Liver (tissue), 9 donors: ENCODE results near the gene SRXN1. TPM values are rescaled to one million over a fixed set of nuclear protein-coding genes. Genes with fewer than 3 reads are reported as not detected.

ENCODE experiments used
- DNase-seq: peaks from one replicate; pipeline ENCODE4 v3.0.0-alpha.2; 2017; ENCODE audit warnings: low spot score
- H3K27ac ChIP-seq, 2 donors: one replicate each; pipeline ENCODE4 v1.7.0; 2013; ENCODE audit warnings: inconsistent platforms in 2 of 2, low read length in 2 of 2, control low read depth in 1 of 2, low read depth in 1 of 2, mild to moderate bottlenecking in 1 of 2
- H3K27me3 ChIP-seq, 4 donors: one replicate each; pipeline versions ENCODE4 v1.6.1 to v1.7.0; 2013; ENCODE audit warnings: low read length in 3 of 4, inconsistent platforms in 1 of 4, mild to moderate bottlenecking in 1 of 4, moderate library complexity in 1 of 4; ENCODE audit not compliant: control insufficient read depth in 4 of 4, insufficient read depth in 4 of 4
- H3K36me3 ChIP-seq, 4 donors: one replicate each; pipeline versions ENCODE4 v1.6.1 to v1.7.0; 2013; ENCODE audit warnings: low read length in 3 of 4, mild to moderate bottlenecking in 3 of 4, low read depth in 1 of 4, moderate library complexity in 1 of 4; ENCODE audit not compliant: control insufficient read depth in 4 of 4, insufficient read depth in 3 of 4
- H3K4me1 ChIP-seq, 4 donors: one replicate each; pipeline versions ENCODE4 v1.6.1 to v1.7.0; 2013; ENCODE audit warnings: low read length in 3 of 4, mild to moderate bottlenecking in 3 of 4, moderate library complexity in 1 of 4; ENCODE audit not compliant: control insufficient read depth in 4 of 4, insufficient read depth in 4 of 4
- H3K4me3 ChIP-seq, 3 donors: one replicate each; pipeline versions ENCODE4 v1.6.1 to v1.7.0; 2013; ENCODE audit warnings: low read length in 3 of 3, control low read depth in 1 of 3, low read depth in 1 of 3, mild to moderate bottlenecking in 1 of 3
- H3K9ac ChIP-seq, 2 donors: one replicate each; pipeline ENCODE4 v1.7.0; 2013; ENCODE audit warnings: low read length in 2 of 2, mild to moderate bottlenecking in 2 of 2, moderate library complexity in 2 of 2, control low read depth in 1 of 2, low read depth in 1 of 2
- H3K9me3 ChIP-seq, 4 donors: one replicate each; pipeline versions ENCODE4 v1.6.1 to v1.7.0; 2013; ENCODE audit warnings: low read length in 3 of 4; ENCODE audit not compliant: control insufficient read depth in 4 of 4
- EGR1 ChIP-seq, 2 donors: IDR thresholded peaks; 2 replicates each; pipeline ENCODE4 v1.6.1; 2016 to 2018; ENCODE audit warnings: antibody characterized with exemption in 2 of 2, low read depth in 2 of 2
- FOXA2 ChIP-seq: IDR thresholded peaks from 2 replicates; pipeline ENCODE4 v1.6.1; 2016; ENCODE audit warnings: antibody characterized with exemption
- HNF4G ChIP-seq: IDR thresholded peaks from 2 replicates; pipeline ENCODE4 v1.6.1; 2016; ENCODE audit warnings: antibody characterized with exemption
- JUND ChIP-seq, 2 donors: IDR thresholded peaks; 2 replicates each; pipeline ENCODE4 v1.6.1; 2016; ENCODE audit warnings: antibody characterized with exemption in 2 of 2
- MAX ChIP-seq: IDR thresholded peaks from 2 replicates; pipeline ENCODE4 v1.6.1; 2016; ENCODE audit warnings: antibody characterized with exemption
- NR2F2 ChIP-seq: IDR thresholded peaks from 2 replicates; pipeline ENCODE4 v1.6.1; 2016; ENCODE audit warnings: antibody characterized with exemption
- RAD21 ChIP-seq, 2 donors: IDR thresholded peaks; 2 replicates each; pipeline ENCODE4 v1.6.1; 2016; ENCODE audit warnings: antibody characterized with exemption in 2 of 2, mild to moderate bottlenecking in 2 of 2
- REST ChIP-seq: IDR thresholded peaks from 2 replicates; pipeline ENCODE4 v1.6.1; 2016; ENCODE audit warnings: antibody characterized with exemption, mild to moderate bottlenecking
- YY1 ChIP-seq: IDR thresholded peaks from 2 replicates; pipeline ENCODE4 v1.6.1; 2016; ENCODE audit warnings: antibody characterized with exemption, mild to moderate bottlenecking
- WGBS: extraction: QIAGEN DNeasy Blood & Tissue Kit; methylation state at CpG from one replicate; pipeline ENCODE4 v1.1.7; 2013; 5-methylcytosine and 5-hydroxymethylcytosine counted together
- polyA plus RNA-seq, 2 donors: library from polyadenylated mRNA; stranded (reverse) in 1 of 2; unstranded in 1 of 2; fragments of 200-250 nt in 1 of 2; fragments of >200 nt in 1 of 2; fragmentation: Nextera tagmentation in 1 of 2; extraction: Ambion mirVana in 1 of 2; gene quantifications; one replicate each; pipeline versions ENCODE4 v1.2.1 to v1.2.3, GENCODE V29; 2013 to 2015
- total RNA-seq, 2 donors: library from RNA; depleted of rRNA; stranded (reverse); fragments of >200 nt; gene quantifications; one replicate each; pipeline ENCODE4 v1.2.3, GENCODE V29; 2014
- TF ChIP-seq, protein P1 (sequence below): IDR thresholded peaks from 2 replicates; pipeline ENCODE4 v1.6.1; 2016; ENCODE audit warnings: antibody characterized with exemption
- TF ChIP-seq, protein P2 (sequence below): fragments of 150-350 bp; IDR thresholded peaks from 2 replicates; pipeline ENCODE4 v1.5.1; 2017; ENCODE audit warnings: improper control_type of control experiment, low read depth, low read length; ENCODE audit not compliant: missing input control
- donor health status: healthy.
- donor health status: healthy.
- donor health status: healthy.
- donor health status: healthy.
- donor health status: healthy.

The SRXN1 gene
- total and polyA plus RNA-seq, 4 donors: 14.3 to 60.2 (median 24.8) TPM

DNA sequence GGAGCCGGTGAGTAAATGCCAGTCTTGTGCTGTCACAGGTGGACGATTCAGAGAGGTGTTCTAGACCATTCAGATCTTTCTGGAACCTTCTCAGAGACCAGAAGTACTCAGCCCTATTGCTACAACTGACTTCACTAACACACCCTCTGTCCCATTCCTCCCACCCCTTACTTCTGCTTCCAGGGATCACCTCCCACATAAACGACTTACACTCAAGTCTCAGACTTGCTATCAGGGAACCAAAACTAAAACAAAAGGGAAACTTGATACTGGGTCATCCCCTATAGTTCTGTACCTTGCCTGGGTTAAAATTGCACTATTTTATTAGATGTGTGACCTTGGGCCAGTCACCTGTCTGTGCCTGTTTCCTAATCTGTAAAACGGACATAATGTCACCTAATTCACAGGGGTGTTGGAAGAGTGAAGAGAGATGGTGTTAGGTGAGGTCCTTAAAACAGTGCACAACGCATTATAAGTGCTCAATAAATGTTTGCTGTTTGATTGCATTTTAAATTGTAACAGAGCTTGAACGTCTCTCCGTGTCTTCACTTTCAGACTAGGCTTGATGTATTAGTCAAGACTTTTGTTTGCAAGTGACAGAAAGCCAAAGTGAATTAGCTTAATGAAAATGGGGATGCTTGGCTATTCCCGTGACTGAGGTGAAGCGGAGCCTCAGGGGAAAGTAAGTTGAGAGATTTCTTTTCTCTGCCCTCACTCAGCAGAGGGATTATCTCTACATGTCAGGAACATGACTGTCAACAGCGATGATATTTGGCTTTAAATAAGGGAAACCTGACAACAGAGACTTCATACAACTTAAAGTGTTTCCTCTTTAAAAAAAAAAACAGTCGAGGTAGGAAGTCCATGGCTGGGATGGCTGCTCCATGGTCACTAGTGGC, 3.0 kb upstream of the SRXN1 start:
- peaks cover 5 to 20% (median 11%) of the 10 kb centered on the region in 4 donors for H3K4me1 ChIP-seq
- no peak overlapping the region for H3K9ac ChIP-seq
- no peaks in the 10 kb centered on the region for H3K27me3 ChIP-seq
- no peak for TF ChIP-seq NR2F2
- no peak for TF ChIP-seq REST
- TF ChIP-seq FOXA2: no peak
- TF ChIP-seq RAD21 (IDR thresholded peaks at IDR 0.05): no peak
- TF ChIP-seq, protein P1, sequence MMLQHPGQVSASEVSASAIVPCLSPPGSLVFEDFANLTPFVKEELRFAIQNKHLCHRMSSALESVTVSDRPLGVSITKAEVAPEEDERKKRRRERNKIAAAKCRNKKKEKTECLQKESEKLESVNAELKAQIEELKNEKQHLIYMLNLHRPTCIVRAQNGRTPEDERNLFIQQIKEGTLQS: no peak
- no peak for TF ChIP-seq EGR1 (IDR thresholded peaks at IDR 0.05; ENCODE audit: low read depth in 2 of 2)
- TF ChIP-seq, protein P2, sequence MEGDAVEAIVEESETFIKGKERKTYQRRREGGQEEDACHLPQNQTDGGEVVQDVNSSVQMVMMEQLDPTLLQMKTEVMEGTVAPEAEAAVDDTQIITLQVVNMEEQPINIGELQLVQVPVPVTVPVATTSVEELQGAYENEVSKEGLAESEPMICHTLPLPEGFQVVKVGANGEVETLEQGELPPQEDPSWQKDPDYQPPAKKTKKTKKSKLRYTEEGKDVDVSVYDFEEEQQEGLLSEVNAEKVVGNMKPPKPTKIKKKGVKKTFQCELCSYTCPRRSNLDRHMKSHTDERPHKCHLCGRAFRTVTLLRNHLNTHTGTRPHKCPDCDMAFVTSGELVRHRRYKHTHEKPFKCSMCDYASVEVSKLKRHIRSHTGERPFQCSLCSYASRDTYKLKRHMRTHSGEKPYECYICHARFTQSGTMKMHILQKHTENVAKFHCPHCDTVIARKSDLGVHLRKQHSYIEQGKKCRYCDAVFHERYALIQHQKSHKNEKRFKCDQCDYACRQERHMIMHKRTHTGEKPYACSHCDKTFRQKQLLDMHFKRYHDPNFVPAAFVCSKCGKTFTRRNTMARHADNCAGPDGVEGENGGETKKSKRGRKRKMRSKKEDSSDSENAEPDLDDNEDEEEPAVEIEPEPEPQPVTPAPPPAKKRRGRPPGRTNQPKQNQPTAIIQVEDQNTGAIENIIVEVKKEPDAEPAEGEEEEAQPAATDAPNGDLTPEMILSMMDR: no peak
- TF ChIP-seq YY1: no peak
- no peak for TF ChIP-seq JUND (IDR thresholded peaks at IDR 0.05)
- no peaks in the 10 kb centered on the region for H3K36me3 ChIP-seq
- H3K27ac ChIP-seq: no peak overlapping the region
- DNase-seq: no peak
- WGBS: 78% methylated on average over 11 of the region's 11 CpGs
- no peak overlapping the region for H3K4me3 ChIP-seq
- H3K9me3 ChIP-seq: no peaks in the 10 kb centered on the region

DNA sequence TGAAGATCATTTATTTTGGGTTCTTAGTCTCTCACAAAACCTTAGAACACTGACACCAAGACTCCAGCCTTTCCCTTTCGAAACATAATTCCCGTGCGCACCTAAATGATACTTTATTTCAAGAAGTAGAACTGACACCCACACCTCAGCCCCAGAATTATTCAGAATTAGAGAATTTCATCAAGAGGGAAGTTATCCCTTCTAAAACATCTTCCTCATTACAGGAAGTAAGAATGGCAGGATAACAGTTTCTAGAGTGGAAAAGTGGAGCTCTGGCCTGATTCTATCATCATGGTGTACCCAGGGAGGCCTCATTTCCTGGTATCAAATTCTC, 1.4 kb upstream of the SRXN1 start:
- H3K36me3 ChIP-seq: no peaks in the 10 kb centered on the region
- TF ChIP-seq YY1: no peak
- no peak for TF ChIP-seq JUND (IDR thresholded peaks at IDR 0.05)
- TF ChIP-seq MAX: no peak
- no peak for TF ChIP-seq FOXA2
- TF ChIP-seq HNF4G: no peak
- no peak overlapping the region for H3K4me3 ChIP-seq
- no peak overlapping the region for H3K9ac ChIP-seq
- no peaks in the 10 kb centered on the region for H3K9me3 ChIP-seq
- WGBS: 93% methylated on average over 3 of the region's 3 CpGs
- H3K27me3 ChIP-seq: no peaks in the 10 kb centered on the region
- DNase-seq: no peak
- H3K27ac ChIP-seq: no peak overlapping the region
- H3K4me1 ChIP-seq: peaks cover 5 to 20% (median 11%) of the 10 kb centered on the region in 4 donors
